Ectodermal cell (in vitro differentiated cells): ENCODE data around the gene ZNF407.
"Not testable (repeated sequence)": the region's sequence is repeated elsewhere in the genome, so short reads cannot be mapped to it uniquely, and the experiment has no call there.

Experiments
- H3K27ac ChIP-seq: 2 replicates; pipeline ENCODE4 v1.7.0; 2013; ENCODE audit warnings: mild to moderate bottlenecking, low read depth, low read length; ENCODE audit not compliant: insufficient read depth, poor library complexity, severe bottlenecking
- H3K27me3 ChIP-seq: 2 replicates; pipeline ENCODE4 v1.7.0; 2013; ENCODE audit warnings: mild to moderate bottlenecking, low read length; ENCODE audit not compliant: insufficient read depth, control insufficient read depth, poor library complexity, severe bottlenecking
- H3K36me3 ChIP-seq: one replicate; pipeline ENCODE4 v1.7.0; 2013; ENCODE audit warnings: low read length; ENCODE audit not compliant: control insufficient read depth, insufficient read depth
- H3K4me1 ChIP-seq: one replicate; pipeline ENCODE4 v1.7.0; 2013; ENCODE audit warnings: low read length; ENCODE audit not compliant: control insufficient read depth, insufficient read depth
- H3K4me3 ChIP-seq: 2 replicates; pipeline ENCODE4 v1.7.0; 2013; ENCODE audit warnings: low read depth, low read length, control low read depth; ENCODE audit not compliant: insufficient read depth
- H3K9me3 ChIP-seq: 2 replicates; pipeline ENCODE4 v1.7.0; 2013; ENCODE audit warnings: mild to moderate bottlenecking, low read length, moderate library complexity; ENCODE audit not compliant: control insufficient read depth
- WGBS, 2 experiments: methylation state at CpG; one replicate each; pipeline ENCODE4 v1.1.7; 2013; ENCODE audit warnings: missing lambda C conversion rate in 2 of 2; 5-methylcytosine and 5-hydroxymethylcytosine counted together

Gene ZNF407

DNA sequence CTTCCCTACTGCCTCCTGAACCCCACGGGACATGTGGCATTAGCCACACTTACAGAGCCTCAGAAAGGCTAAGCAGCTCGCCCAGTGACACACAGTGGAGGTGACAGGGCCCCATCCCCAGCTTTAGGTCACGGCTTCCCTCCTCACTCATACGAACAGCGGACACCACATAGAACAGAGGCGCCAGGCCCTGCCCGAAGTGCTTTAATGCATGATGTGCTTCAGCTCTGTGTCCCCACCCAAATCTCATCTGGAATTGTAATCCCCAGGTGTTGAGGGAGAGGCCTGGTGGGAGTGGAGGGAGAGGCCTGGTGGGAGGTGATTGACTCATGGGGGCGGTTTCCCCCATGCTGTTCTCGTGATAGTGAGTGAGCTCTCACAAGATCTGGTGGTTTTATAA, 476.0 kb downstream of the ZNF407 start:
- no peak overlapping the region for H3K4me3 ChIP-seq
- no peaks in the 10 kb centered on the region for H3K4me1 ChIP-seq
- no peaks in the 10 kb centered on the region for H3K9me3 ChIP-seq
- H3K27ac ChIP-seq, result no peak overlapping the region
- H3K36me3 ChIP-seq, result no peaks in the 10 kb centered on the region
- H3K27me3 ChIP-seq, result no peaks in the 10 kb centered on the region
- WGBS, 2 experiments, result 91 to 92% methylated on average over 9 of the region's 9 CpGs

GRCh38 chr18:75074196-75075015, 476.7 kb downstream of the ZNF407 start:
- WGBS, 2 experiments, result 94 to 95% methylated on average over 13 of the region's 13 CpGs
- Histone ChIP-seq H3K9me3 (no peaks in the 10 kb centered on the region), H3K36me3 (no peaks in the 10 kb centered on the region), H3K27me3 (no peaks in the 10 kb centered on the region), H3K27ac (no peak overlapping the region), H3K4me1 (no peaks in the 10 kb centered on the region), H3K4me3 (no peak overlapping the region)

DNA sequence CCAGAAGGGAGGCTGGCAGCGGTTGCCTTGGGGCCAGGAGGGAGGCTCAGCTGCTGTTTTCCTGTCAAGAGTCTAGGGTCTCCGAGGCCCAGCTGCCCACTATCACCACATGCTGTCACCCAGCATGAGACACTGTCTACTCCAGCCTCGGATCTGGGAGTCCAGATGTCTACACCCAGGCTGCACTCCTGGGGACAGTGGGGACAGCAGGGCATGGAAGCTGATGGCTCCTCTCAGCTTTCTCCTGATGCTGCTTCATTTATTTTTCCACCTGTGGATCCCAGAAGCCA, 477.3 kb downstream of the ZNF407 start:
- no peaks in the 10 kb centered on the region for H3K4me1 ChIP-seq
- H3K36me3 ChIP-seq, result no peaks in the 10 kb centered on the region
- no peak overlapping the region for H3K27ac ChIP-seq
- H3K27me3 ChIP-seq, result no peaks in the 10 kb centered on the region
- no peak overlapping the region for H3K4me3 ChIP-seq
- H3K9me3 ChIP-seq, result no peaks in the 10 kb centered on the region
- WGBS, 2 experiments, result 94% methylated on average over 3 of the region's 3 CpGs

GRCh38 chr18:75075429-75075841, 477.8 kb downstream of the ZNF407 start:
- Histone ChIP-seq H3K9me3 (no peaks in the 10 kb centered on the region), H3K4me1 (no peaks in the 10 kb centered on the region), H3K36me3 (no peaks in the 10 kb centered on the region), H3K27ac (no peak overlapping the region), H3K27me3 (no peaks in the 10 kb centered on the region), H3K4me3 (no peak overlapping the region)
- WGBS, 2 experiments, result 91 to 92% methylated on average over 12 of the region's 12 CpGs

DNA sequence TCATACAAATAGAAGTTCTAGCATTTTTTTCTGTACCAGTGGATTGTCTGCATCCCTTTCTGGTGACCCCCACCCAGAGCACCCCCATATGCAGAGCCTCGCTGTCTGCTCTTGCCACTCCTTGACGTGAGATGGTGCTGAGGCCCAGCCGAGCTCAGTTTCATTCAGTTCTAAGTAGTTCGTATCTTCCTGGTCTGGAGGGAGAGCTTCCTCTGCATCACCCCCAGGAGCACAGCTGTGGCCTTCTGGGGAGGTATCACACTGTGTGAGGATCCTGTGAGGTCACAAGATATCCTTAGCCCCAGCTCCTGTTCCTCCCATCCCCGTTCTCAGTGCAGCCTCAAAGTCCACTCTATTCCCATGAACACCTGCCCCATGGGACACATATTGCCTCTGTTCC, 478.6 kb downstream of the ZNF407 start:
- H3K4me3 ChIP-seq, result no peak overlapping the region
- no peaks in the 10 kb centered on the region for H3K36me3 ChIP-seq
- no peaks in the 10 kb centered on the region for H3K27me3 ChIP-seq
- no peaks in the 10 kb centered on the region for H3K4me1 ChIP-seq
- H3K27ac ChIP-seq, result no peak overlapping the region
- 89 to 91% methylated on average over 5 of the region's 5 CpGs for WGBS, 2 experiments
- no peaks in the 10 kb centered on the region for H3K9me3 ChIP-seq

DNA sequence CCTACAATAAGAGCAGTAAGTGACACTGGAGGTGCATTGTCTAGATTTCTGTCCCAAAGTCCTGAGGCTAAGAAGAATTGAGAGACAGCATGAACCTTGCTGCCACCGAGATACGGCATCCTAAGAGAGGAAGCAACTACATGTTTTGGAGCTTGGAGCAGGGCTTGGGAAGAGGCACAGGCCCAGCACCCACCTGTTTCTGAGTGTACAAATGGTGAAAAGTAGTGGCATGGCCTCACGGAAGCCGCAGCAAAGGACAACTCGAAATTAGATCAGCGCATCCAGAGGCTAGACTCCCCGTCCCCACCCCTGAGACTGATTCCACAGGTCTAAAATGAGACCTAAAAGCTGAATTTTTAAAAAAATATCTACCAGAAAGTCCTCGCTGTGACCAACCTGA, 483.8 kb downstream of the ZNF407 start:
- no peaks in the 10 kb centered on the region for H3K36me3 ChIP-seq
- H3K27ac ChIP-seq, result no peak overlapping the region
- no peaks in the 10 kb centered on the region for H3K27me3 ChIP-seq
- H3K9me3 ChIP-seq, result no peaks in the 10 kb centered on the region
- no peak overlapping the region for H3K4me3 ChIP-seq
- no peaks in the 10 kb centered on the region for H3K4me1 ChIP-seq
- WGBS, 2 experiments, result 93 to 95% methylated on average over 8 of the region's 8 CpGs

DNA sequence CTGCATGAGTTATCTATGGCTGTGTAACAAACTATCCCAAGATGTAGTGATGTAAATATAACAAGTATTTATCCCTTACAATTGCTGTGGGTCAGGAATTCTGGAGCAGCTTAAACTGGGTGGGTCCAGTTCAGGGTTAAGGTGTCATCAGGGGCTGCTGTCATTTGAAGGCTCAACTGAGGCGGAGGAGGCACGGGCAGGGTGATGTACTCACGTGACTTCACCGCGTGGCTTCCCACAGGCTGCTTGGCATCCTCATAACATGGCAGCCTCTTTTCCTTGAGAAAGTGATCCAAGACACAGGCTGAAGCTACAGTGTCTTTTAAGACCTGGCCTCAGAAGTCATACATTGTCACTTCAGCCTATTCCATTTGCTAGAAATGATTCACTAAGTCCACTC, 485.5 kb downstream of the ZNF407 start:
- 89 to 94% methylated on average over 5 of the region's 5 CpGs for WGBS, 2 experiments
- Histone ChIP-seq H3K9me3 (no peaks in the 10 kb centered on the region), H3K4me3 (no peak overlapping the region), H3K27me3 (no peaks in the 10 kb centered on the region), H3K4me1 (no peaks in the 10 kb centered on the region), H3K36me3 (no peaks in the 10 kb centered on the region), H3K27ac (no peak overlapping the region)

DNA sequence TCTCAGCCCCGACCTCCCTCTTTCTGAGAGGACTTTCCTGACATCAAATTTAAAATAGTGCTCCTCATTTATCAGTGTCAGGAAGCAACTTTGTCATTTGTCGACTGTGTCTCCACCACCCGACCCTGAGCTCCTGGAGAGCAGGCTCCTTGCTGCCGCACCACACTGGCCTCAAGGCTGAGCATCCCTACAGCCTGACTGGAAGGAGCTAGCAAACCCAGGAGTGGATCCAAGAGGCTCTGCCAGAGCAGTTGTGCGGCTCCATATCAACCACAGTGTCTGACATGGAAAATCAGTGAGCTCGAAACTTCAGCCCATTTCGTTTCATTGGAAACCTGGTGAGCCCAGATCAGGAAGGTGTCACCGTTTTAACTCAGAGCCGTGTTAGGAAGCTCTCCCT, 486.1 kb downstream of the ZNF407 start:
- Histone ChIP-seq H3K27me3 (no peaks in the 10 kb centered on the region), H3K4me1 (no peaks in the 10 kb centered on the region), H3K9me3 (no peaks in the 10 kb centered on the region), H3K27ac (no peak overlapping the region), H3K4me3 (no peak overlapping the region), H3K36me3 (no peaks in the 10 kb centered on the region)
- 91 to 94% methylated on average over 9 of the region's 9 CpGs for WGBS, 2 experiments

- not testable (repeated sequence) for H3K36me3 ChIP-seq, H3K9me3 ChIP-seq, H3K27me3 ChIP-seq, H3K4me3 ChIP-seq, H3K27ac ChIP-seq, H3K4me1 ChIP-seq
- WGBS, 2 experiments, result 96 to 97% methylated on average over 8 of the region's 8 CpGs
Measured at GRCh38 chr18:75085676-75086075, 488.0 kb downstream of the ZNF407 start.

DNA sequence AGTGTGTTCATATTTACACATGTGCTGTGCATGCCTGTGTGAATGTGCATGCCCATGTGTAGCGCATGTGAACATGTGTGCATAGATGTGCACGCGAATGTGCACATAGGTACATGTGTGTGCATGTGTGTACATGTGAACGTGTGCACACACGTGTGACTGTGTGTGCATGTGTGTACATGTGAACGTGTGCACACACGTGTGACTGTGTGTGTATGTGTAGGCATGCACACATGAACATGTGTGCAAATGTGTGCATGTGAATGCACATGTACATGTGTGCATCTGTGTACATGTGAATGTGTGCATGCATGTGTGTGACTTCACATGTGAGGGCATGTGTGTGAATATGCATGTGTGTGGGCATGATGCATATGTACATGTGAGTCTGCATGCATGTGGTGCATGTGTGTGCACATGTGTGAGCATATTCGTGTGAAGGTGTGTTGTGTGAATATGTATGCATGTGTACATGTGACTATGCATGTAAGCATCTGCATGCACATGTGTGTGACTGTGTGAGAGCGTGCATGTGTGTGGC, 488.9 kb downstream of the ZNF407 start:
- WGBS, 2 experiments, result 93 to 96% methylated on average over 9 of the region's 9 CpGs
- H3K27me3 ChIP-seq, result no peaks in the 10 kb centered on the region
- H3K9me3 ChIP-seq, result no peaks in the 10 kb centered on the region
- H3K4me1 ChIP-seq, result no peaks in the 10 kb centered on the region
- no peaks in the 10 kb centered on the region for H3K36me3 ChIP-seq
- no peak overlapping the region for H3K4me3 ChIP-seq
- H3K27ac ChIP-seq, result no peak overlapping the region
